ENCODE results near the gene SORCS1.
"Not testable (repeated sequence)": the region's sequence is repeated elsewhere in the genome, so short reads cannot be mapped to it uniquely, and the experiment has no call there.

Gene SORCS1

DNA sequence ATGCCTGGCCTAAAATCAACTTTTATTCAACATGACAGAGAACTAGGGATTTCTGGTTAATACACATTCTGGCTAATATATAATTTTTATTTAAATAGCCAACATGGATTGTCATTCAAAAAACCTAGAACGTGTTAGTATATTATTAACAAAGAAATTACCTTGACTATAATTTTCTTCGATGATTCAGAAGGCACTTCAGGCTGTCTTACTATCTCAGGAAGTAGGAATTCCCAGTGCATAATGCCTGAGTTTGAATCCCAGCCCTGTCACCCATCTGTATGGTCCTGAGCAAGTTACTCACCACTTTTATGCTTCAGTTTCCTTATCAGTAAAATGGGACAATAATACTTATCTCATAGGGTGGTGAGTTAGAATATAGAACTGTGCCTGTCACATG lies 106.2 kb downstream of the SORCS1 start:
- intact Hi-C loops (cut with DNase I): no loop called here
- DNase-seq: no peak

DNA sequence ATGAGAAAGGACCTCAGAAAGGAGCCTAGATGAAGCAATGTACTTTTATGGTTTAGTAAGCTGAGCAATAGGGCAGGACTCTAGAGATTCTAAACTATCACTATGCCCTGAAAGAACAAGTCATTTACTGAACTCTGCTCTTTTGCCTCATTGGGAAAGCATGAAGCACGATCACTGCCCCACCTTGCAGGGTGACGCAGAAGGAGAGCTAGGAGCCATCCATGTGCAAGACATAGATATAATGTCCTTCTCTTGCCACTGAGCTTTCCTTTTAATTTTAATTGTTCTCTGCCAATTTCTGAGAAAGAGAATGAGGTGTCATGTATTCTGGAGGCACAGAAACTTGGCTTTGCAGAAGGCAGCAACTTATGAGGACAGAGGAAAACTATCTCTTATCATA lies 108.3 kb downstream of the SORCS1 start:
- intact Hi-C loops (cut with DNase I): no loop called here
- DNase-seq: no peak

DNA sequence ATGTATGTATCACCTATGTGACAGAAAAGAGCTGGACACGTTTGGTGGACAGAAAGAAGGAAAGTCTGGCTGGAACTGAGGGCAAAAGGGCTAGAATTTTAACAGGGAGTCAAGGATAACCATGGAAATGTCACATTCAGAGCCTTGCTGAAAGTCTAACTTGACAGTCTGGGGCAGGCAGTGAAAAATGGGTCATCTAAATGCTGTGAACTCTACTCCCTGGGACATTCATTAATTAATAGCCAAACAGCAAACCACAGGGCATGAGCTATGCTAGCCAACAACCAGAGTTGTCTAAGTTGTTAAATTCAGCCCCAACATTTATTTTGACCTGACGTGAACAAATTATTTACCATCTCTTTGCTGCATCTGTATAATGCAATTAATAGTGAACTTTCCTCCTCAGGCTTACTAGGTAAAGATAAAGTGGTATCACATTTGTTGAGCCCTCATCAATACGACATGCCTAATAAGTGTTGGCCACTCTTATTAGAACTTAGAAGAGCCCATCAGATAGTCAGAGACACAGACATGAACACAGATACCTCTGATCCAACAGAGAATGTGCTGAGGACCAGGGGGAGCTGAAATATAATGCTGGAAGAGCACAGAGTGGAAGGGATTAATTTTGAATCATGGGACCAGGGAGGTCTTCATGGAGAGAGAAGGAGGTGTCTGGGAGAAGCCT lies 109.9 kb downstream of the SORCS1 start:
- intact Hi-C loops (cut with DNase I): no loop called here
- no peak for DNase-seq

DNA sequence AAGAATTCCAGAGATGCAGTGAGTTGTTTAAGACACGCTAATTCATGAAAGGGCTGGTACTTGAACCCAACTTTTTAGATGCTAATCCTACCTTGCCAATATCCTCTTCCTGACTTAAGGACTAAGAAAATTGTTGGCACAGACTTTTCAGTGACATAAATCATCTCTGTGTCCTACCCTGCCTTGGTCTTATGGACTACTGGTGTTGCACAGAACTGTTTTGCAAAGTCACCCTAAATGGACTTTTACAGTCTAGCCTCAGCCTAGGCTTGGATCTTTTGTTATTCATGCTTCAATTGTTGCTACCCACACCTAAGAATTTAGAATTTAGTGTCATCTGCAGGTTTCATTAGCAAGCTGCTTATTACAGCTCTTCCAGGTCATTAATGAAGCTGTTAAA lies 112.7 kb downstream of the SORCS1 start:
- DNase-seq: no peak
- intact Hi-C loops (cut with DNase I): no loop called here

DNA sequence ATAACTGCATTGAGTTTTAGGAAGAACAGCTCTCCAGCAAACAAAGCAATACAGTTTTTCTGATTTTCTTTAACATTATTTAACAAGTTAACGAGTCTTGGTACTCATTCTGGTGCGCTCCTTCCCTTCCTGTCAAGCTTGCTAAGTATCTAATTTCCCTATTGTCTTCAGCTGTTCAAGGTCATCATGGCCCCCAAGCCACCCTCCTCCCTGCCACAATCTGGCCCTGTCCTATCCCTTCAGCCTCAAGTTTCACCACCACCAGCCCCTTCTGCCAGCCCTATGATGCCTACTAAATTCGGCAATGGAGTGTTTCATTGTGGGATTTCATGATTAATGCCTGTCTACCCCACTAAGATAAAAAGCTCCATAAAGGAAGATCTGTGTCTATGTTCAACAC lies 121.0 kb downstream of the SORCS1 start:
- no peak for DNase-seq
- intact Hi-C loops (cut with DNase I): no loop called here

DNA sequence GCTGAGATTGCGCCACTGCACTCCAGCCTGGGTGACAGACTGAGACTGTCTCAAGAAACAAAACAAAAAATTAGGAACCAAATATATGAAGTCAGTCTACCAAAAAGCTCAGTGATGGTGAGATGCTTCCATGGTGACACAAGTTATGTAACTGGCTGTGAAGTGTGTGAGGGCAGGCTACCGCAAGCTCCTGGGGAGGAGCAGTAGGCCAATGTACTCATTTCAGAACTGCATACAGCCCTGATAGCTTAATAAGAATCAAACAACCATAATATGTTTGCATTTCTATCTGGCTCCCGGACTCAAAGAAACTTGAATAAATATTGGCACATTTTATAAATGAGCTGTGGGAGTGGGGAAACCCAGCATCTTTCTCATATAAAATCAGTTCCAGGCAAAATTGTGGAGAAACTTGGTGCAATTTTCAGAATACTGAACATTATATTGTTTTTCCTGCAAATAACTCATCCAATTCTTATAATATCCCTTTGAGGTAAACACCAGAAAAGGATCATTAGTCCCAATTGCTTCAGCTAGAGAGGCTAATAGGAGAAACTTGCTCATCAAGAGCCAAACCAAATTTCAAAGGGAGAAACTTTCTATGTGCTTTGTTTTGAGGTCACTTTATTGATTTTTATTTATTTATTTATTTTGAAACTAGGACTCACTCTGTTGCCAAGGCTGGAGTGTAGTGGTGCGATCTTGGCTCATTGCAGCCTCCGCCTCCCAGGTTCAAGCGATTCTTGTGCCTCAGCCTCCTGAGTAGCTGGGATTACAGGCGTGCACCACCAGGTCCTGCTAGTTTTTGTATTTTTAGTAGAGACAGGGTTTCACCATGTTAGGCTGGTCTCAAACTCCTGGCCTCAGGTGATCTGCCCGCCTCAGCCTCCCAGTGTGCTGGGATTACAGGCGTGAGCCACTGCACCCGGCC lies 127.0 kb downstream of the SORCS1 start:
- DNase-seq: no peak
- intact Hi-C loops (cut with DNase I): no loop called here

DNA sequence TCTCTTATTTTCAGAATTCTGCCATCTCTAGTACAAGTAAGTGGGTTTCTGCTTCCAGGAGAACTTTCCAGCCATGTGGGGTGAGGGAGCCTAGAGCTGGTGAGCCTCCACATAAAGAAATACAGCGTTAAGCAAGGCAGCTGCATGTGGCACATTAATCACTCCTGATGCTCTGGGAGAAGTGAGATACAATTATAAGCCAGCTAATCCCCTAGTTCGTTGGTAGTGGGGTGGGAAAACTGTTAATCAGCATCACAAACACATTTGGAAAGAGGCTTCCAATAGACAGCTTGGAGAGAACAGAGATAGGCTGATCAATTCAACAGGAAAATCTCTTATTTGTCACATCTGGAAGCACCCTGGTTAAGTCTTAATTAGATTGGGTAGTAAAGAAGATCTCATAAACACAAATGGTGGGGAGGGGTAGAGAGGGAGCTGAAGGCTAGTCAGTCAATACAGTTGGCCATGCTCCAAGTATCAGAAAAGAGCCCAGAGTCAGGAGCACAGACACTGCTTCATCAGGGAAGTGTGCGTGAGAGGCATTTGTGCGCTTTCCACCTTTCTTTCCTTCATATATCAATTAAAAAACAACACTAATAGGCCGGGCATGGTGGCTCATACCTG lies 130.6 kb downstream of the SORCS1 start:
- DNase-seq: no peak
- intact Hi-C loops (cut with DNase I): no loop called here

DNA sequence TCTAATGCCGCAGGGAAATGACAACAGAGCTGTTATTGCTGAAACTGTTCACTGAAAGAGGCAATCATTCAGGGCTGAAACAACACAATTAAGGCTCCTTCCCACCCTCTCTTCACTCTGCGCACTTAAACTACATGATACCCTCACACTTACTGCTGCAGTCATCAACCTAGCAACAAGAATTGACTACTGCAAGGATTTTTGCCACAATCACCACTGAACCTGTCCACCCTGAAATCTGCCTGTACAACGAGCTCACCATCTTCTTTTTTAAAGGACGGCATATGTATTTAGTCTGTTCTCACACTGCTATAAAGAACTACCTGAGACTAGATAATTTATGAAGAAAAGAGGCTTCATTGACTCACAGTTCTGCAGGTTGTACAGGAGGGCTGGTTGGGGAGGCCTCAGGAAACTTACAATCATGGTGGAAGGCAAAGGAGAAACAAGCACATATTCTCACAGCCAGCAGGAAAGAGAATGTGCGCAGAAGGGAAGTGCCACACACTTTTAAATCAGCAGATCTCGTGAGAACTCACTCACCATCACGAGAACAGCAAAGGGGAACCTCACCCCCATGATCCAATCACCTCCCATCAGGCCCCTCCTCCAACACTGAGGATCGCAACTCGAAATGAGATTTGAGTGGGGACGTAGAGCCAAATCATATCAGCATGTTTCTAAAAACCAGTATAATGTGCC lies 131.7 kb downstream of the SORCS1 start:
- DNase-seq: no peak
- intact Hi-C loops (cut with DNase I): no loop called here

DNA sequence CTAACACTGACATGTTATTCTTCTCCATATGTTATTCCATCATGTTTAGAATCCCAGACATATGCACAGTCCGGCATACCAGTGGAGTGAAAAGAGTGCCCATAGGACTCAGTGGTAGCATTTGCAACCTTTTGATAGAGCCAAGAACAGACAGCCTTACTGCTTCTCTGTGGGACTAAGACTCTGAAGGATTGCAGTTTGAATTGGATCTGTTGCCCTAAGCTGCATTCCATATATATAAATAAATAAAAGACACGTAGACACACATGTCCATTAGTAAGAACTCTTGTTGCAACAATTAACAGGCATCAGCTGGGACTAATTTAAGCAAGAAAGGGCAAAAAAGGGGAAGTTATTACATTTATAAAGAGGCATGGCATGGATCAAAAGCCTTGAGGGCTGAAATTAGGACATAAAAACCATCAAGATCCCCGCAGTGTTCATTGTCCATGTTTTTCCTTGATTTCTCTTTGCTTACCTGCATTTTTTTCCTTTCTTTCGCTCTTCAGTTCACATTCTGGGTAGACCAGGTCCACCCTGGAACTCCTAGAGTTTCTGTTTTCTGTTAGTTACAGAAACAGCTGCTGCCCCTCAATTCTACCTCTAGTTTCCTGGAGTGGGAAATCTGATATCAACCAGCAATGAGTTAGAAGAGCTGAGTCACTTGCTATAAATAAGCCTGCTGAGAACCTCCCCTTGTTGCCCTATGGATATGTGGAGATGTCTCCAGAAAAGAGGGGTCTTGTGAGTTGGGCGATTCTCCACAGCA lies 132.4 kb downstream of the SORCS1 start:
- intact Hi-C loops (cut with DNase I): no loop called here
- DNase-seq: no peak

DNA sequence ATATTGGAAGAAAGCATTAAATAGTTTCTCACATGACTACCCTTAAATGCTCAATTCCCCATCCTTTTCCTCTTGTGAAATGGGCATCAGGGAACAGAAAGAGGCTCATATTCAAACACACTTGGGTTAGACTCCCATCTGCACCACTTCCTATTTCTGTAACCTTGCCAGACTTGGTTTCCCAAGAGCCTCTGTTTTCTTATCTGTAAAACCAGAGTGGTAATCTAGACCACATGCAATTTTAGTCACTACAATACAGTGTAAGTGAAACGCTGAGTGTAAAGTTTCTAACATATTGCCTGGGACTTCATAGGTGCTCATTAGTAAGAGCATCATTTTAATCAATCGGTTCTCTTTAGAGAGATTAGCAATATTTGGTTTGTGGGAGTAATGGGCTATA lies 136.3 kb downstream of the SORCS1 start:
- no peak for DNase-seq
- intact Hi-C loops (cut with DNase I): no loop called here

DNA sequence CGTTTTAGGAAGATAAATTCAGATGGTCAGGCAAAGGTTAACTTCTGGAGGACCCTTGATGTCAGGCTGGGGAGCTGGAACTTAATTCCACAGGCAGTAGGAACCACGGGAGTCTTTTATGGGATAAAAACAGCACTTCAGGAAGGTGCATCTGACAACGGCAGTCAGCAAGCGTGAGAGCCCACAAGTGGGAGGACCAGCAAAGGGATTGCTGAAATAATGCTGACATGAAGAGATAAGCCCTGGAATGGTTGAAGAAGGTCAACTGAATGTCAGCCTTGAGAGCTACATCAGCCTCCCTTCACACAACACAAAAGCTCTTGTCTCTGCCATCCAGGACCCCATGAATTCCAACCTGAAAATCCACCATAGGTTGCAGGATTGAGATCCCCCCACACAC lies 138.8 kb downstream of the SORCS1 start:
- no peak for DNase-seq
- intact Hi-C loops (cut with DNase I): no loop called here

DNA sequence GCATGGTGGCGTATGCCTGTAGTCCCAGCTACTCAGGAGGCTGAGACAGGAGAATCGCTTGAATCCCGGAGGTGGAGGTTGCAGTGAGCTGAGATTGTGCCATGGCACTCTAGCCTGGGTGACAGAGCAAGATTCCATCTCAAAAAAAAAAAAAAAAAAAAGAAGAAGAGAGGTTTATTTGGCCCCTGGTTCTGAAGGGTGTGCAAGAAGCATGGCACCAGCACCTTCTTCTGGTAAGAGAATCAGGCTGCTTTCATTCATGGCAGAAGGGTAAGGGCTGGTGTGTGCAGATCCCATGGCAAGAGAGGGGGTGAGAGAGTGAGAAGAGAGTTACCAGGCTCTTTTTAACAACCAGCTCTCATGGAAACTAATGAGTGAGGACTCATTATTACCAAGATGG lies 140.5 kb downstream of the SORCS1 start:
- intact Hi-C loops (cut with DNase I); DNase-seq: not testable (repeated sequence)

DNA sequence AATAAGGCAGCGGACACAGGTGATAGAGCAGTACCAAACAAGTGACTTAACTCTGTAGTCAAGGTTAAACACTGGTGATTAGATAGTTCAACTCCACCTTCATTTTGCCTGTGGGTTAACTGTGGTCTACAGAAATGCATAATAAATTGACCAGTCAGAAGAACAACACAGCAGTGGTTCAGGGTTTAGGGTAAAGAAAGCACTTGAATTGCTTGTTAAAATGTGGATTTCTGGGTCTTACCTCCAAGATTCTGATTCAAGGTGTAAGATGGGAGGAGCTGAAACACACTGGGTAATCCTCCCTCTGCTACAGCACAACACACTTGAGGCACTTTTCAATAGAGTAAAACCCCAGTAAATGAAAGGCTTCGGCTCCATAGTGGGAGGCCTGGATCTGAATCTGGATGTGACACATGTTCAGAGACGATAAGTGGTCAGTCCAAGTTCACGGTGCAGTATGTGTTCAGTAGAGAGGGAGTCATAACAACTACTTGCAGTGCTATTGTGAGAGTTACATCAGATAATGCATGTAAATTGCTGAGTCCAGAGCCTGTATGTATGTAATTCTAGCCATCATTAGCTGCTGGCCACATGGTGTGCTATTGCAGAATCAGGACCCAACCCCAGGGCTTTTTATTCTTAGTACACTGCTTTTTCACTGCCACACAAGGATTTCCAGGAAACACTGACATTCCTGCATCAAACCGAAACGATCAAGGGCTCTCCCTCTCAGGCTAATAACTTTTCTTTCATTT lies 141.7 kb downstream of the SORCS1 start:
- no peak for DNase-seq
- intact Hi-C loops (cut with DNase I): no loop called here

DNA sequence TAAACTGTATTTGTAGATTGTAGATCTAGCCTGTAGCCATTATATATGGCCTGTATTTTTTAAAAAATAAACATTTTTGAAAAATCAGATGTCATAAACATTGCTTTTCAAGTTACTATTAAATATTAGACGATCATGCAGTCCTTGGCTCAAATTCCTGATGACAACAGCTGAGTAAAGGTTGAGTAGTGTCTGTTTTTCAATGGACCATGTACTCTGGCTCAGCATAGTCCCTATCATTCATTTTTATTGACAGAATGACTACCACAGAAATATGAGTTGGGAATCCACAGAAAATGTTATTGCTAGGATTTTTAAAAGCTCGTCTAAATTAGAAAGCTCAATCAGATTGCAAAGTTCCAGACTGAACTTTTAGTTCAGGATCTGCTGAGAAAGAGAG lies 145.4 kb downstream of the SORCS1 start:
- intact Hi-C loops (cut with DNase I): no loop called here
- DNase-seq: no peak

DNA sequence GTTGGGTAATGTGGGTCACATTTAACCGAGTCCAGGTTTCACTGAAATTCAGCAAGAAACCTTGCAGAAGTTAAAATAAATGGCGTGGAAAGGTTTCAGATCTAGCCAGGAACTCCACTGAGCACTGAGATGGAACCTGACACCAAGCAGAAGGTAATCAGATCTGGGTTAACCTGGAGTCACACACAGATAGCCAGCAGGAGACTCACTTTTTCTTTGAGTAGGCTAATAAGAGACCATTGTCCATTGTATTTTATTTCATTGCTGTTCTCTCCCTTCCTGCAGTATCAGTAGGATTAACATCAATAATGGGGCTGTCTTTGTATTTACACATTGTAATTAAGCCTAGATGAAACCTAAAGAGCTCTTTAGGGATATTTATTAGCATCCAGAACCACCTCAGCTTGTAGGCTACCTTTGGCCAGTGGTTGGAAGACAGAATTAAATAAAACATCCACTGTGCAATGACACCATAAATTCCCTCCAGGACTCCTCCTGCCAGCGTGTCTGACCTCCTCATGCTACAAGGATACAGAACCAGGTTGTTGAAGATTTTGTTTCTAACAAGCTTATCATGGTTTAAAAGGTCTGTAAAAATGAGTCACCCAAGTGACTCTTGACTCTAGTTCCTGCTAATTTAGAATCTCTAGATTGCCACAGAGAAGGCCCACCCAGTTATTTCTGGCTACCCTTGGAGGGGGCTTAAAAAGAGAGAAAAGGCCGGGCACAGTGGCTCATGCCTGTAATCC lies 151.1 kb downstream of the SORCS1 start:
- intact Hi-C loops (cut with DNase I): no loop called here
- no peak for DNase-seq

DNA sequence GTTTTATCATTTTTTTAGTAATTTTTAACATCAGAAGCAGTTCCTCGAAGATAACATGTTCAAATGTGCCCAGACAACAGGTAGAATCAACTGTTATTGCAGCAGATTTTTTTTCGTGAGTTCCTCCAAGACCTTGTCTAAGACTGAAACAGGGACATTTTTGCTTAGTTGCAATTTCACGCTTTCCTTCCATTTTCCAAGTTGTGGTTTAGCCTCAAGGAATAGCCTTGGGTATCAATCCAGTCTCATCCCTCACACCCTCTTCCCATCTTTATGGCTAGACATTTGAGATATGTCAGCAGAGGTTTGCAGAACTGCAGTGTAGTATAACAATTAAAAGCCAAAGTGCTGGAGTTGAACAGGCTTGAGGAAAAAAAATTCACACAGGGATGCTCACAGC lies 152.5 kb downstream of the SORCS1 start:
- intact Hi-C loops (cut with DNase I): no loop called here
- DNase-seq: no peak

DNA sequence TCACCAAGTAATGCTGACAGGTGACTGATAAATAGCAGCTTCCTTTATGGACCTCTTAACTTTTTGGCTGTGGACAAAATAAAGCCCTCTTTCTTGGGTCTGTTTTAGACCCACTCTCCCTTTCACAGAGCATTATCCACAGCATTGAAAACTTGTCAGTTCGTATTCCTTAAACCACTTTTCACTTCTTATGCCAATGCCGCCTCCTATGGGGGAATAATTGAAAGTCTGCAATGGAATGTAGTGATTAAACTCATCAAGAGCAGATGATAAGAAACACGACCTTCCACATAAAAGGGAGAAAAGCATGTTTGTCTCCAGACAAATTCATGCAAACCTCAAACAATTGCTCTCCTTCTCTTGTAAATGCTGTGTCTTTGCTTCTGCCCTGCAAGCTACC lies 153.4 kb downstream of the SORCS1 start:
- DNase-seq: no peak
- intact Hi-C loops (cut with DNase I): no loop called here

DNA sequence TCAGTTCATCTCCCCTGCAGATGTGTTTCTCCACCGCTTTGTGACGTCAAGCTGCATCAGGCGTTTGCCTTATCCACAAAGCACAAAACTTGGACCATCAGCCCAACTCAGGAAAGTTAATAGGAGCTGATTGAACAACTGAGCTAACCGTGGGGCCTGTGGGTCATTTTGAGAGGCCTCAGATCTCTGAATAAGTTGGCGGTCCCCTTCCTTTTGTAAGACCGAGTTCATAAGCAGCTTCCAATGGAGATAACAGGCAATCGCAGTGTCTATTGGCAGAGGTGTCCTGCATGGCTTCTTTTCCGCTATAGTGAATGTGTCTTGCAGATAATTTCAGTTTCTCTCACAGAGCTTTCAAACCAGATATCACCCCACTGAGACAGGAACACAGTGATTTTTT lies 154.0 kb downstream of the SORCS1 start:
- intact Hi-C loops (cut with DNase I): no loop called here
- no peak for DNase-seq

DNA sequence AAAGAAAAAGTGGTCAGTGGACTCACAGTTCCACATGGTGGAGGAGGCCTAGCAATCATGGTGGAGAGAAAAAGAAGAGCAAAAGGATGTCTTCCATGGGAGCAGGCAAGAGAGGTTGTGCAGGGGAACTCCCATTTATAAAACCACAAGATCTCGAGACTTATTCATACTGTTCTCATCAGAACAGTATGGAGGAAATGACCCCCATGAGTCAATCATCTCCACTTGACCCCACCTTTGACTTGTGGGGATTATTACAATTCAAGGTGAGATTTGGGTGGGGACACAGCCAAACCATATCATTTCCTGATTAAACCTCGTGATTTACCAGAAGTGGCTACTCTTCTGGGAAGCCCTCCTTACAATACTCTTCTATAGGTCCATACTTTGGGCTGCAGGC lies 160.1 kb downstream of the SORCS1 start:
- DNase-seq: no peak
- intact Hi-C loops (cut with DNase I): no loop called here
